Right kidney (tissue), 9 donors: ENCODE results near the gene ZNHIT2.
A peak's percentile ranks its signal among the peaks of the same experiment; 100 is the strongest.
"Not testable (repeated sequence)": the region's sequence is repeated elsewhere in the genome, so short reads cannot be mapped to it uniquely, and the experiment has no call there.

ENCODE experiments used
- DNase-seq: peaks from one replicate; pipeline ENCODE4 v3.0.0-alpha.2; 2016
- long read RNA-seq, 8 donors: transcript quantifications; one replicate each; lab custom pipeline, GENCODE V29; 2026

ZNHIT2 gene
- long read RNA-seq, donor 1, transcript ZNHIT2-201 (1 exons, 1,306 nt) = major isoform, 19 of 19 reads
- long read RNA-seq, donor 1, partial matches to known transcripts = 0 of 19 reads
- long read RNA-seq, donor 1, other reads (novel, unspliced or antisense) = 0 of 19 reads
- long read RNA-seq, donor 2, transcript ZNHIT2-201 (1 exons, 1,306 nt) = major isoform, 9 of 9 reads
- long read RNA-seq, donor 2, partial matches to known transcripts = 0 of 9 reads
- long read RNA-seq, donor 2, other reads (novel, unspliced or antisense) = 0 of 9 reads
- long read RNA-seq, donor 3, transcript ZNHIT2-201 (1 exons, 1,306 nt) = major isoform, 8 of 8 reads
- long read RNA-seq, donor 3, partial matches to known transcripts = 0 of 8 reads
- long read RNA-seq, donor 3, other reads (novel, unspliced or antisense) = 0 of 8 reads
- long read RNA-seq, donor 4, transcript ZNHIT2-201 (1 exons, 1,306 nt) = major isoform, 9 of 9 reads
- long read RNA-seq, donor 4, partial matches to known transcripts = 0 of 9 reads
- long read RNA-seq, donor 4, other reads (novel, unspliced or antisense) = 0 of 9 reads
- long read RNA-seq, donor 5, transcript ZNHIT2-201 (1 exons, 1,306 nt) = major isoform, 12 of 12 reads
- long read RNA-seq, donor 5, partial matches to known transcripts = 0 of 12 reads
- long read RNA-seq, donor 5, other reads (novel, unspliced or antisense) = 0 of 12 reads
- long read RNA-seq, donor 6, transcript ZNHIT2-201 (1 exons, 1,306 nt) = major isoform, 9 of 9 reads
- long read RNA-seq, donor 6, partial matches to known transcripts = 0 of 9 reads
- long read RNA-seq, donor 6, other reads (novel, unspliced or antisense) = 0 of 9 reads
- long read RNA-seq, donor 7, transcript ZNHIT2-201 (1 exons, 1,306 nt) = major isoform, 15 of 15 reads
- long read RNA-seq, donor 7, partial matches to known transcripts = 0 of 15 reads
- long read RNA-seq, donor 7, other reads (novel, unspliced or antisense) = 0 of 15 reads
- long read RNA-seq, donor 8, transcript ZNHIT2-201 (1 exons, 1,306 nt) = major isoform, 10 of 10 reads
- long read RNA-seq, donor 8, partial matches to known transcripts = 0 of 10 reads
- long read RNA-seq, donor 8, other reads (novel, unspliced or antisense) = 0 of 10 reads

DNA sequence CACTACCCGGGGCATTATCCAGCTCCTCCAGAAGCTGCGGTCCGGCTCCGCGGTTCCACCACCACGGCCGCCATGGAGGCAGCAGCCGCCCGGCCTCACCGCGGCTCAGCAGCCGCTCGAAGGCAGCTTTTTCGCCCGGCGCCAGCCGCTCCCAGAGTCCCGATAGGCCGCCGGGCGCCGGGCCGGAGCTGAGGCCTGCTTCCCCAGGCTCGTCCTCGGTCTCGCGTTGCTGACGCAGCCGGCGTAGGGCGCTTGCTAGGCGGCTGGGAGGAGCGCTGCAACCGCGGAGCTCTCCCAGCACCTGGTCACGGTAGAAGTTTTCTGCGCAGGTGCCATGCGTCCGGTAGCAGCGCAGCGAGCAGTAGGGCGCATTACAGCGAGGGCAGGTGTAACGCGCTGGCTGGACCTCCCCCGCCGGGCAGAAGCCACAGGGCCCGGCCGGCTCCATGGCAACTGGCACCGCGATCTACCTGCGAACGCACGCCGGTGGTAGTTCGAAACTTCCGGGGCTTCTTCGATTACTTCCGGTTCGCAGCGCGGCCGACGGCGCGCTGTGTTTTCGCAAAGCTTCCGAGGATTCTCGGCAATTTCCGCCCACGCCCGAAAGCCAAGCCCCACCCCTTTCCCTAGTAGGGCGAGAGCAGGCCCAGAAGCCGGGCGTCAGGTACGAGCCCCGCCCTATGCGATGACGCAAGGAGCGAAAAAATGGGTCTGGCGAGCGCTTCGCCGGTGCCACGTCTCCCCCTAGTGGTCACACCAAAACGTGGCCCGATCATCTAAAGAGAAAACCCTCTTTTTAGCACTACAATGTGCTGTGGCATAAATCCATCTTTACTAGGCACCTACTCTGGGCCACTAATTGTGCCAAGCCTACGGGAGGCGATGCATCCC is at the start of gene ZNHIT2:
Gene ZNHIT2 (minus strand): TSS at position 496 of the 891 bp plus-strand sequence. CDS start 48 bp downstream, at position 448.
- peak; percentile 92 for DNase-seq

DNA sequence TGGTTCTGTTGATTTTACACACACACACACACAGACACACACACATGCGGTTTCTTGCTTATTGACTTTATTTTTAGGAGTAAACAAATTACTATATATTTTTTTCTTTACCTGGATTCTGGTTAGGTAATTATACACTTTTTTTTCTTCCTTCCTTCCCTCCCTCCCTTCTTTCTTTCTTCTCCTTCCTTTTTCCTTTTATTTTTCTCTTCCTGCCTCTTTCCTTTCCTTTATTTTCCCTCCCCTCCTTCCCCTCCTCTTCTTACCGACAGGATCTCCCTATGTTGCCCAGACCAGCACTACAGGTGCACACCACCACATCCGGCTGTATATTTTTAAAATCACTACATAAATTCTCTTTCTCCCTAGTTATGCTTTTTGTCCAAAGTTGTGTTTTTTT is 49.4 kb upstream of the ZNHIT2 start:
- DNase-seq = no peak

DNA sequence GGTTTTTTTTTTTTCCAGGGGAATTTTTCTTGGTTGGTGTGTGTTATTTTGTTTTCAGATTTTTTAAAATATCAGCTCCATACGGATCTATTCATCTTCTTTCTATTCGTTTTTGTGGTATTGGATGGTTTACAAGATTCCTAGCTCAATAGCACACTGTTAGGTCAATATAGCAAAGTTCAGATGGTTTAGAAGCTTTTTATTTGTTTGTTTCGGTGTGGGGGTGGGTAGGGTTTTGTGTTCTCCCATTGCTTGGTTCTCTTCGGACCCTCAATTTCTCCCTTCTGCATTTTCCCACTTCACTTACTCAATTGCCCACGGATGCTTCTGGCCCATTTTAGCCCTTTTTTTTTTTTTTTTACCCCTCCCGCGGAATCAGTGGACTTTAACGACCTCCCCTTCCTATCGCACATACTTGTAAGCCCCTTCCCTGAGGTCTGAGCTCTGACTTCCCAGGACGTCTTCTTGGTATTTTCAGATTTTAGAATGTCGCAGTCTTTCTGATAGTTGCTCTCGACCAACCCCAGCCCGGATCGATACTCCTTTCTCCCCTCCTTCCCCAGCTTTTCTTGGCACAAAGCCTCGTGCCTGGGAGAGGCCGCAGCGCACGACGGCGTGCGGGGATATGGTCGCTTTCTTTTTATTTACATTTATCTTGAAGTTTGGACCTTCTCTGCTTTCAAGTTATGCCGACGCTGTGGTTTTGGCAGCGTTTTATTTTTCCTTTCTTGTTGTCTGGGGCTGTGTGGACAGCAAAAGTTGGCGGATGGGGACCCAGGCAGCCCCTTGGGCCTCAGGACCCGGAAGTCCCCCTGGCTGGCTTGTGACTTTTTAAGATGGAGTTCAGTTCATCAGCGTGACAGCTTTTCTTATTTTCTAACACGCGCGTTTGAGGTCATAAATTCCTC is 48.2 kb upstream of the ZNHIT2 start:
- DNase-seq = peak; percentile 41

DNA sequence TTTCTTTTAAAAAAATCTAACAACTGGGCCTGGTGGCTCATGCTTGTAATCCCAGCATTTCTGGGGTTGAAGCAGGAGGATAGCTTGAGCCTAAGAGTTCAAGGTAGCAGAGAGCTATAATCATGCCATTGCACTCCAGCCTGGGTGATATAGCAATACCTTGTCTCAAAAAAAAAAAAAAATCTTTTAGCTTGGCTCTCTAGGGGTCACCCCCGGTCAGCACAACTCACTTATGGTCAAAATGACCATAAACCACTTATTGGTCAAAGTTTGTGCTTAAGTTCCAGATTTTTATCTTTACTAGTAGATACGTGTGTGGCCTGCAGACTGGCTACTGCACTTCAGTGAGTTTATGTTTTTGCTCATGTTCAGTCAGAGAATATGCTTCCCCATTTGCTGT is 46.2 kb upstream of the ZNHIT2 start:
- no peak for DNase-seq

DNA sequence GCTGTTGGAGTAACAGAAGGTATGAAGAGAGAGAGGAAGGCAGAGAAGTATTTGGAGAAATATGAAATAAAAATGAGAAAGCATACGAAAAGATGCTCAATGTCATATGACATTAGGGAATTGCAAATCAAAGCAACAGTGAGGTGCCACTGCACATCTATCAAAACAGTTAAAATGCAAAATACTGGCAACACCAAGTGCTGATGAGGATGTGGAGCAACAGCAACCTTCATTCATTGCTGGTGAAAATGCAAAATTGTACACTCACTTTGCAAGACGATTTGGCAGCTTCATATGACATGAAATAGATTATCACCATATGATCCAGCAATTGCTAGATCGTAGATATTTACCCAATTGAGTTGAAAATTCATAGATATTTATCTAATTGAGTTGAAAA is 43.1 kb upstream of the ZNHIT2 start:
- DNase-seq = no peak

DNA sequence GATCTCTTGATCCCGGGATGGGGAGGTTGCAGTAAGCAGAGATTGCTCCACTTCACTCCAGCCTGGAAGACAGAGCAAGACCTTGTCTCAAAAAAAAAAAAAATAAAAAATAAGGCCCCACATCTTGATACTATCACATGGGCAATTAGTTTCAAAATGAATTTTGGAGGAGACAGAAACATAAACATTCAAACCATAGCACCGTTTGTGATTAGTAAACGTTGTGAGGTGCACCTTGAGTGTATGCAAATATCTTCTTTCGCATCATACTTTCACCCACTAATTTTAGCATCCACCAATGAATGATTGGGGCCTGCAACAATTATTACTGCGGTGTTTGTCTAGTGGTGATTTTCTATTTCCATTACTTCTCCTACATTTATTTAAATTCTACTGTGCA is 41.5 kb upstream of the ZNHIT2 start:
- no peak for DNase-seq

DNA sequence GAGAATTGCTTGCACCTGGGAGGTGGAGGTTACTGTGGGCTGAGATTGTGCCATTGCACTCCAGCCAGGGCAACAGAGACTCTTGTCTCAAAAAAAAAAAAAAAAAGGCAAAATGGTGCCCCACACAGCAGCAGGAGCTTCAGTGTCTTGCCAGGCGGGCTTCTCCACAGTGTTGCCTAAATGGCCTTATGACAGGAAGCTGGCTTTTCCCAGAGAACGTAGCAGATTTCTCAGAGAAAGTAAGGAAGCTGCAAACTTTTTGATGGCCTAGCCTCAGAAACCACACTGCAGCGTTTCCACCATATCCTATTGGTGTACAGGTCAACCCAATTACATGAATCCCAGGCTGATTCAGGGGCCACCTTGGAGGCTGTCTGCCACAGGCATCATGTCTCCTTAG is 39.8 kb upstream of the ZNHIT2 start:
- no peak for DNase-seq

DNA sequence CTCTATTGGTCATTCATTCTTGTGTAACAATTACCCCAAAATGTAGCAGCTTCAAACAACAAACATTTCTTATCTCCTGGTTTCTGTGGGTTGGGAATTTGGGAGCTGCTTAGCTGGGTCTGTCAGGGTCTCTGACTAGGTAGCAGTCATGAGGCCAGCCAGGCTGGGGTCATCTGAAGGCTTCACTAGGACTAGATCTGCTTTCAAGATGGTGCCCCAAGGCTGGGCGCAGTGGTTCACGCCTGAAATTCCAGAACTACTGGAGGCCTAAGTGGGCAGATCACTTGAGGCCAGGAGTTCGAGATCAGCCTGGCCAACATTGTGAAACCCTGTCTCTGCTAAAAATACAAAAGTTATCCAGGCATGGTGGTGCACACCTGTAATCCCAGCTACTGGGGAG is 39.4 kb upstream of the ZNHIT2 start:
- no peak for DNase-seq

DNA sequence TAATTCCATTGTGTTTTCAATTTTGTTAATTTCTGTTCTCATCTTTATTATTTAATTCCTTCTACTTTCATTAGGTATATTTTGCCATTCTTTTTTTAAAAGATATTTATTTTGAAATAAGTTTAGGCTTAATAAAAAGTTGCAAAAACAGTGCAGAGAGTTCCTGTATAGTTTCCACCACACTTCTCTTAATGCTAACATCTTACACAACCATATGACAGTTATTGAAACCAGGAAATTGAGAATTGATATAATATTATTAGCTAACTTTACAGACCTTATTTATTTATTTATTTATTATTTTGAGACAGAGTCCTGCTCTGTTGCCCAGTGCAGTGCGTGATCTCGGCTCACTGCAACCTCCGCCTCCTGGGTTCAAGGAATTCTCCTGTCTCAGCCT is 38.8 kb upstream of the ZNHIT2 start:
- no peak for DNase-seq

DNA sequence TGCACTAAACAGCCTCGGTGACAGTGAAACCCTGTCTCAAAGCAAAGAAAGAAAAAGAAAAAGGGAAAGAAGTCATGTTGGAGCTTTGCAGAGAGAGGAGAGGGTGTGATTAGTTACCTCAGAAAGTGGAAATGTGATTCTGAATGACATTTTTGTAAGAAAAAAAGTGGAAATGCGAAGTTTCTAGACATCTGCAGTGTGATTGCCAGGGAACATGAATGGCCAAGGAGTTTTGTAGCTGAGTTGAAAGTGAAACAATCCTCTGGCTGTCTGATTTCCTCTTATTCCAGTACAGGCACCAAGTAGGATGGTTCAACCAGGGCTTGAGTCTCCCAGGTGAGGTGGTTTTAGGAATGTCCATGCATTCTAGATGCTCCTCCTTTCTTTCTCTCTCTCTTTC is 34.6 kb upstream of the ZNHIT2 start:
- DNase-seq = no peak

DNA sequence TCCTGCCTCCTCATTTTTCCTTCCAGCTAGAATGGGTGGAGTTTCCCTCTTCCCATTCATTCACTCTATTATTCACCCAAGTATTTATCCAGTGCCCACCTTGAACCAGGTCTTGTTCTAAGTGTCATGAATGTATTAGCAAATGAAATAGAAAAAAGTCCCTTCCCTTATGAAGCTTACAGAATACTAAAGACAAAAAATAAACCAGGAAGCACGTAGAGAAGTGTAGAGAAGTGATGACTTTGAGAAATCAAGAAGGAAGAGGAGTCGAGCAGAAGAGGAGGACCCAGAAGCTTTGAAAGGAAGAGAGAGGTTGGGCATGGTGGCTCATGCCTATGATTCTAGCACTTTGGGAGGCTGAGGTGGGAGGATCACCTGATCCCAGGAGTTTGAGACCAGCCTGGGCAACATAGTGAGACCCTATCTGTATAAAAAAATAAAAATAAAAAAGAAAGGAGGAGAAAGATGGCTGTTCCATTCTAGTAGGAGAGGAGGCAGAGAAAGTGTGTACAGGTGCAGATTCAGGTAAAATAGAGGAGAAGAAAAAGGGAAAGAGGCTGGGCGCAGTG is 33.9 kb upstream of the ZNHIT2 start:
- no peak for DNase-seq

DNA sequence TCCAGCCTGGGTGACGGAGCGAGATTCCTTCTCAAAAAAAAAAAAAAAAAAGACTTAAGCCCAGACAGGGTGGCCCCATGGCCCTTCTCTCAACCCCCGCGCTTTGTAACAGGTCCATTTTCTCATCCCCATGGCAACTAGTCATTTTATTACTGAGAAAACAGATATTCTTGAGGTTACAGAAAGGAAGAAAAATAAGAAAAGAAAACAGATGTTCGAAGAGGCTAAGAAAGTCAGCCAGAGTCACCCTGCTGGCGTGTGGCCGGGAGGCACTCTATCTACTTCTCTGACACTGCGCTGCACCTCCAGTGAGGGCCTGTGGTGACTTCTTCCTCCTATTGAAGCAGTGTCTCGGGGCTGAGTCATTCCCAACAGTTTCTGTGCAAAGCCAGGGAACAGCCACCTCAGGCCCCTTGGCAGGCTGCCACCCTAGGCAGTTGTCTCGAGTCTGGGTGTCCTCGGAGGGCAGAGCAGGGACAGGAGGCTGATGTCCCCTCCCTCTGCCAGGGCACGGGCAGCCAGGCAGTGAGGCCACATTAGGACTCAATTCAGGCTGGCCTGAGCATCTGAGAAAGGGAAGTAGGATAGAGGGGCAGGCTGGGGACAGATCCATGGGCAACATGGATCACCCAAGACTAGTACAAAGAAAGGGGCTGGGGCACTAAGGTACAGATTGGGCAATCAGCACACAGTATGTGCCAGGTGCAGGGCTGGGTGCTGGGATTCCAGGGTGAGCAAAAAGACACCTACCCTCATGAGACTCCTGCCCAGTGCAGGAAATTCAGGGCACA is 33.2 kb upstream of the ZNHIT2 start:
- DNase-seq = peak; percentile 53

DNA sequence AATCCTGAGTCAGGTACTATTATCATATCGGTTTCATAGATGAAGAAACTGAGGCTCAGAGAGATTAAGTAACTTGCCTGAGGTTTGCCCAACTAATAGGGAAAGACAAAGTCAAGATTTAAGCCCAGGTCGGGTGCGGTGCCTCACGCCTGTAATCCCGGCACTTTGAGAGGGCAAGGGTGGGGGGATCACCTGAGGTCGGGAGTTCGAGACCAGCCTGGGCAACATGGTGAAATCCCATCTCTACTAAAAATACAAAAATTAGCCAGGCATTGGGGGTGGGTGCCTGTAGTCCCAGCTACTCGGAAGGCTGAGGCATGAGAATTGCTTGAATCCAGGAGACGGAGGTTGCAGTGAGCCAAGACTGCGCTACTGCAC is 32.6 kb upstream of the ZNHIT2 start:
- DNase-seq = not testable (repeated sequence)

DNA sequence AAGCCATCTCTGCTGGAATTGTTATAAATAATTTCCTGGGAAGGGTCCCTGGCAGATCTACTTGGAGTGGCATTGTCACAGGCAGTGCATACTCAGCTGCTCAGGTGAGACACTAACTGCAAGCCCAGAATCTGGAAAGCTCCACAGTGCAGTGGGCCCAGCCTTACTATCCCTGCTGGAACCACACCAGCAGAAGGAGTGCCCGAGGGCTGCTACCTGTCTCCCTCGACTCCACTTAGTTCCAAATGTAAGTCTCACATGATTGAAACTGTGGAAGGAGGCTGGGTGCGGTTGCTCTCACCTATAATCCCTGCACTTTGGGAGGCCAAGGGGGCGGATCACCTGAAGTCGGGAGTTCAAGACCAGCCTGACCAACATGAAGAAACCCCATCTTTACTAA is 31.2 kb upstream of the ZNHIT2 start:
- DNase-seq = no peak

DNA sequence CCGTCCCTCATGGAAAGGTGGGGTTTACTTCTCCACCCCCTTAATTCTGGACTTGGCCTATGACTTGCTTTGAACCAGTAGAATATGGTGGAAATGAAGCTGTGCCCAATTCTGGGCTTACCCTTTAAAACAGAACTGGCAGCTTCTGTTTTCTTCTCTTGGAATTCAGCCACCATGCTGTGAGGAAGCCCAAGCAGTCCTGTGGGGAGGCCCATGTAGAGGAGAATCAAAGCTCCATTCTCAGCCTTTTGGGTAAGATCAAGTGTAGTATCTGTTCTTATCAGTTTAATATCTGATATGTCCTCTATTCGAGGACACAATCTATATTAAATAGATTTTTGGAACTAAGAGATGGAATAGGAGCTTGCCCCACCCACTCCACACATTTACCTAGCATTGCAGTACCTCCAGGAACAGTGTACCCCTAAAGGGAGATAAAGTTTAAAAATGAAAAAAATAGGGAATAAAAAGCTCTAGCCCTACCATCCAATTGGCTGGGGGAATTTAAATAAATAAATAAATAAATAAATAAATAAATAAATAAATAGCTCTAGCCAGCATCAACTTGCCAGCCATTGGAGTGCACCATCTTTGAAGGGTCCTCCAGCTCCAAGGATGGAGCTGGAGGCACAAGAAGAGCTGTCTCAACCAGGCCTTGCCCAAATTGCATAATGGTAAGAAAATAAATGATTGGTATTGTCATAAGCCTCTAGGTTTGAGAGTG is 30.0 kb upstream of the ZNHIT2 start:
- no peak for DNase-seq

DNA sequence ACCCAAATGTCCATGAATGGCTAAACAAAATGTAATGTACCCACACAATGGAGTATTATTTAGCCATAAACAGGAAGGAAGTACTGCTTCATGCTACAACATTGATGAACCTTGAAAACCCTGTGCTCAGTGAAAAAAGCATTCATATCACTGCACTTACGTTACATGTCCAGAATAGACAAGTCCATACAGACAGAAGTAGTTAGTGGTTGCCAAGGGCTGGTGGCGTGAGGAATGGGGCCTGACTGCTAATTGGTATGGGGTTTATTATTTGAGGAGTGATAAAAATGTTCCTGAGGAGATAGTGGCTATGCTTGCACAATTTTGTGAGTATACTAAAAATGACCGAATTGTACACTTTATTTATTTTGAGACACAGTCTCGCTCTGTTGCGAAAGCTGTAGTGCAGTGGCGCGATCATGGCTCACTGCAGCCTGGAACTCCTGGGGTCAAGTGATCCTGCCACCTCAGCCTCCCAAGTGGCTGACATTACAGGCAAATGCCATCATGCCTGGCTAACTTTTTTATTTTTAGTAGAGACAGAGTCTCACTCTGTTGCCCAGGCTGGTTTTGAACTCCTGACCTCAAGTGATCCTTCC is 24.5 kb upstream of the ZNHIT2 start:
- DNase-seq = no peak

DNA sequence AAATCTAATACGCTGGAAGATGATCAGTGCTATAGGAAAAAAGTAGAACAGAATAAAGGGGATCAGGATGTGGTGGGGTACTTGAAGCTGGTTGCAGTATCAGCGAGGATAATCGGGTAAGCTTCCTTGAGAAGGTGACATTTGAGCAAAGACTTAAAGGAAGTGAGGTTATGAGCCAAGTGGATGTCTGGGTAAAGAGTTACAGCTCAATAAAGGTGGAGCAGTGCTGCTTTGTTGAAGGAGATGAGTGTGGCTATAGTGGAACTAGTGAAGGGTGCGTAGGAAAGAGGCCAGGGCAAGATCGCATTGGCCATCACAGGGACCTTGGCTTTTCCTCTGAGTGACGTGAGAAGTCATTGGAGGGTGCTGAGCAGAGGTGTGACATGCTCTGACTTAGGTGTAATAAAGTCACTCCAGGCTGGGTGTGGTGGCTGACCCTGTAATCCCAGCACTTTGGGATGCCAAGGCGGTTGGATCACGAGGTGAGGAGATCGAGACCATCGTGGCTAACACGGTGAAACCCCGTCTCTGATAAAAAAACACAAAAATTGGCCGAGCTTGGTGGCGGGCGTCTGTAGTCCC is 19.1 kb upstream of the ZNHIT2 start:
- DNase-seq = no peak

DNA sequence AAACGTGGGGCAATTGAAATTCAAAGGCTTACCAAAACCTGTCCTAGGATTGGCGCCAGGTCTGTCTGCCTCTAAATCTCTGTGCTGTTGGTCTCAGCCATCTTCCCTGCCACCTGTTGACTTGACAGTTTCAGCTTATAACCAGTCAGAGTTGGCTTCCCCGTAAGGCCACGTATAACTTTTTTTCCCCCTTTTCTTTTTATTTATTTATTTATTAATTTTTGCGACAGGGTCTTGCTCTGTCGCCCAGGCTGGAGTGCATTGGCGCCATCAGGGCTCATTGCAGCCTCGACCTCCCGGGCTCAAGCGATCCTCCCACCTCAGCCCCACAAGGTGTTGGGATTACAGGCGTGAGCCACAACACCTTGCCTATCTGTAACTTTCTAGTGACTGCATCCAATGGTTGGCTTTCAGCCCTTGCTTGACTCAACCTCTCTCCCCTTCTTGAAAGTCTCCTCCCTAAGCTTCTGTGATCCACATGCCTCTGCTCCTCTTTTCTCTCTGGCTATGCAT is 18.2 kb upstream of the ZNHIT2 start:
- no peak for DNase-seq
